Midbrain (tissue), 1 donor: Measurements from ENCODE around the gene NHLH2.

Experiments
- DNase-seq: peaks from one replicate; lab custom pipeline; 2025; lab: John Stamatoyannopoulos, UW

The NHLH2 gene

GRCh38 chr1:115840605-115841460, at the start of gene NHLH2:
NHLH2 (minus strand) TSS chr1:115841126; CDS start chr1:115838372, 2,754 bp downstream.
- no peak for DNase-seq

DNA sequence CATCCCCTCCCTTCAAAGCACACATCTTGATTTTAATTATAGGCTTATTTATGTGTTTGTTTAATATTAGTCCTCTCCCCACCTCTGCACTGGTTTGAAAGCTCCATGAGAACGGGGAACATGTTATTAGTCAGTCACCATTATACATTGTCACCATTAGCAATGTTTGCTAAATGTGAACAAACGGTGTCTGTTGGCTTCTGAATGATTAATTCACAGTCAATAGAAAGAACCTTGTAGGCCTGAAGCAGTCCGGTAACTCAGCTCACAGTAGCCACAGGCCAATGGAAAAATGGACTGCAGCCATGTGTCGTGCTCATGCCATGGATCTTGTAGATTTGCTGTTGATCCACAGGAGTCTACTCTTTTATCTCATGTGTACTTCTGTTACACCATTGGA, 49.7 kb upstream of the NHLH2 start:
- DNase-seq: no peak

DNA sequence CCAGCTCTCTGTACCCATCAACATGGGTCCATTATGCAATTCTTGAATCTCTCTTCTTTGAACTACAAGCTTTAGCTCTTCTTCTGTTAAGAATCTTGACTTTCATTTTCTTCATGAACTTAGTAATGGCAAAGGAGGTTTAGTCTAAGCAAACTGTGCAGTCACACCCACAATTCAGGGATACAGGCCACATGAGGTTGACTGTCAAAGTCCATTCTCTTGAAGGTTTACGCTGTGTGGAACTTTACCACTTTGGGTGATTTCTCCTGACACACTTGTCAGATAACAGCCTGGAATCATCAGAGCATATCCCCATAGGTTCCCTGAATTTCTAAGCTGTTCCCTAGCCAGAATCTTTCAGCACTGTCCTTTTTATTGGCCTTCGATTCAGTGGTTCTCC, 48.0 kb upstream of the NHLH2 start:
- DNase-seq: no peak

- no peak for DNase-seq
Measured at GRCh38 chr1:115882913-115883902, 42.3 kb upstream of the NHLH2 start.

- DNase-seq: no peak
Measured at GRCh38 chr1:115880981-115881672, 40.2 kb upstream of the NHLH2 start.

- DNase-seq: no peak
Measured at GRCh38 chr1:115879977-115880376, 39.1 kb upstream of the NHLH2 start.

DNA sequence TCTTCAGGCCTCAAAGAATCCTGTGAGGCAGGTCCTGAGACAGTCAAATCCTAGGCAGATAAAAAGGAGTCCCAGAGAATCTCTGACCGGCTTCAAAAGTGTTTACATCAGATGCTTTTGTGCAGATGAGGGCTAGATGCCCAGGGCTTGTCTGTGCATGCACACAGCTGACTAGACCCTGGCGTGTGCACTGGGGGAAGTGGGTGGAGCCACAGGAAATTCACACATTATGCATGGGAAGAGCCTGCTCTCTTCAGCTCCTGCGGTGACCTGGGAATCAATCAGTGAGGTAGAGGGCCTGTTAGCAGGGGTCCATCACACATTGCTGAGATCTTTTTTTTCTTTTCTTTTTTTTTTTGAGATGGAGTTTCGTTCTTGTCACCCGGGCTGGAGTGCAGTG, 36.6 kb upstream of the NHLH2 start:
- no peak for DNase-seq

GRCh38 chr1:115874904-115875303, 34.0 kb upstream of the NHLH2 start:
- DNase-seq: no peak

GRCh38 chr1:115874497-115874896, 33.6 kb upstream of the NHLH2 start:
- no peak for DNase-seq

- DNase-seq: no peak
Measured at GRCh38 chr1:115873184-115873583, 32.3 kb upstream of the NHLH2 start.

- DNase-seq: no peak
Measured at GRCh38 chr1:115869064-115869463, 28.1 kb upstream of the NHLH2 start.

GRCh38 chr1:115867216-115867615, 26.3 kb upstream of the NHLH2 start:
- no peak for DNase-seq

DNA sequence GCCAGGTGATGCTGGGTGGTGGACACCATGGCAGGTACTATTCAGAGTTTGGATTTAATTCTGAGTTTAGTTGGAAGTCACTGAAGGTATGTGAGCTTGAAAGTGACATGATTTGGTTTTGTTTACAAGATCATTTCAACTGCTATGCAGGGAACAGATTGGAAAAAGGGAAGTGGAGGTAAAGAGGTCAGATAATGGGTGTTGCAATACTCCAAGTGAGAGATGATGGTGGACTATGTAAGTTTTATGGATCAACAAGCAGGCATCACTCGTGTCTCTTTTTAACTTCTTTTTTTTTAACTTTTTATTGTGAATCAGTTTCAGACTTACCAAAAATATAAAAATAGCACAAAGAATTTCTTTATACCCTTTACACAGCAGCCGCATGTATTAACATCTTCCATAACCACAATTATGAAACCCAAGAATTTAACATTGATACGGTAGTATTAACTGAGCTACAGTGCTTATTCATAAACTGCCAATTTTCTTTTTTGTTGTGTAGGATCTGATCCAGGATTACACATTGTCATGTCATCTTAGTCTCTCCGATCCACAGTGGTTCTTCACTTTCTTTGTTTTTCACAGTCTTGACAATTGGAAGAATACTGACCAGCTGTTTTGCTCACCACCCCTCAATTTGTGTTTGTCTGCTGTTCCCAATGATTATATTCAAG, 24.9 kb upstream of the NHLH2 start:
- DNase-seq: no peak

GRCh38 chr1:115862403-115862802, 21.5 kb upstream of the NHLH2 start:
- no peak for DNase-seq

GRCh38 chr1:115854005-115854404, 13.1 kb upstream of the NHLH2 start:
- DNase-seq: no peak

DNA sequence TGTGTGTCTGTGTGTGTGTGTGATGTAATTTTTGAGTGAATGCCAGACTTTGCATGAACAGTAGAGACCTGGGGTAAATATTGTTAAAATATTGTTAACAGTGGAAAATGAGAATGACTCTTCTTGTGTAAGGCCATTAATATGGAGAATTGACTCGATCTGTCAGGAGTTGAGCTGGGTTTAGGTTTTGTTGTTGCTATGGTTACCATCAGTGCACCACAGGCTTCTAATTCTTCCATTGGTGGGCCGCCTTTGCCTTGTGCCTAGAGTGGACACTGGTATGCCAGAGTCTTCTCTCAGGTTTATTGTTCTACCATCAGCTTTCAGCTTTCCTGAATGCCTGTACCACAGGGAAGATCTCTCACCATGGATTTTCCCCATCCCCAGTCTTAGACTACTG, 10.0 kb upstream of the NHLH2 start:
- no peak for DNase-seq

DNA sequence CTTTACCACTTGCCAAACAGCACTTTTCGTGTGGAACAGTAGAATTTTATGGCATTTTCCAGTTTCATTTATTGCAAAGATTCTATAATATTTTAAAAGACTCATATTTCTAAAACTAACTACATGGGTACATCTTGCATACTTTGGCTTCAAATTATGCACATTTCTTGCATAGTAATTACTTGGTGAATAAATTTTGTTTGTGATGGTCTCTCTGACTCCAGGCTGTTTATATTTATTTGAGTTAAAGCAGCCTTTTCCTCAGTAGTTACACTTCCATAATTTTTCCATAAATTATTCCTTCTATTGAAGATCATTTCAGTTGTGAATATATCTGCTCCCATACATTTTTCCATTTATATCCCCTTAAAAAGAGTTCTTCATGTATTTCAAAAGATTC, 6.9 kb upstream of the NHLH2 start:
- no peak for DNase-seq

DNA sequence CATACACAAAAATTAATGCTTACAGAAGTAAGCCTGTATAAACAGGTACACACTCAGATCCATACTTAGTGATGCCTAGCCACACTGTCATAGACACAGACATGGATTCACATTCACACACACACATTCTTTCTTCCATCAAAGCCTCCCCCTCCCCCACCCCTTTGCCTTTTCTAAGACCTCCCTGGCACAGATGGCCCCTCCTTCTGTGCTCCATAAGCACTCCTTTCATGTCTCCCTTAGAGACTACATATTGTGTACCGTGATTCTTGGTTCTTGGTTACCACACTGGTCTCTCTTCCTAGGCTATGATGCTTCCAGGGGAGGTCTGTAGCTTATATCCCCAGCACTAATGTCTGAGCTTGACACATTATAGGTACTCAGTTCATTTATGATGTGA, 2.0 kb upstream of the NHLH2 start:
- no peak for DNase-seq

DNA sequence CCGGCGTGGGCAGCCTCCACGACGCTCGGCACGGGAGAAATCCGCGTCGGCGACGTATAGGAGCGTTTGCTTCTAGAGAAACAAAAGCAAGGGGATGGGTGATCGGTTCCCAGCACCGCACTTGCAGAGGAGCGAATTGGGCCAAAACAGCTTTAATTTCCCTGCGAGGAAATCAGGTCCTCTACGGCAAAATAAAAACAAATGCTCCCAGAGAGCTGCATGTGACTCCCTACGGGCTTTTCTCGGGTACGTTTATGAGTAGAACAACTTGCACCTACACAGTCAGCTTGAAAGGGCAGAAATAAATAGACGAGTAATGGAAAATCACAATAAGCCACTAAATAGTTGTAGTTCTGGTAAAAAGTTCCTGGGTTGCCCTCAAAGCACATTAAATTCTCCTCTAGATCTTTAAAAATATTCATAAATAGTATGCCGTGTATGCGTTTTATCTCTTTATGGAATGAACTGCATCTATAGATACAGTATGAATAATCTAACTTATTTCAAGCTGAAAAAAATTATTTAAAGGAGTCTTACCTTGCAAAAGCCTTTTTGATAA, 1.2 kb downstream of the NHLH2 start:
- DNase-seq: no peak

DNA sequence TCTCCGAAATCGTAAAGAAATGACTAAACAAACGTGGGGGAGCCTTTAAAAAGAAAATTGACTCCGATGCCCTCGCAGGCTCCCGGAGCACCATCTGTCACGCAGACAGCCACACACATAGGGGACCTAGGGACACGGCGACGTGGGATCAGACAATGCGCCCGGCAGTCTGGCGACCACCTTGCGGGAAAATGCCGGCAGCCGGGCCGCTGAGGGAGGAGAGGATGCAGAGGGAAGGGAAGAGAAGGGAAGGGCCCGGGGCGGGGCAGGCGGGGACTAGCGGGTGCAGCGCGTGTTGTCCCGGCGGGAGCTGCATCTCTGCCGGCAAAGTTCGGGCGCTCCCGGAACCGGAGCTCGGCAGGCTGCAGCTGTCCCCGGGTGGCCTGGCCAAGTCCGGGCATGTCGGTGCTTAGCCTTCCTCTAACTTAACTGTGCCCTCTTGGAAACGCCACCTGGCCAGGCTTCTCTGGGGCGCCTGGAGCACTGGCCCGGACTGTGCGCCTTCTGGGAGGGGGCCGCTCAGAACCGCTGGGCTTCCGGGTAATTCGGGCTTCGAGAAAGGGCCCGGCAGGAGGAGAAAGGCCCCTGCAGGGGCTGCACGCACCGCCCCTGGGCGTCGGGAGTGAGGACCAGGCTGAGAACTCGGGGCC, 1.8 kb downstream of the NHLH2 start:
- peak; percentile 39 for DNase-seq
